K562 (cell line): ENCODE measurements around the gene KCTD19. TPM values are rescaled to one million over a fixed set of nuclear protein-coding genes. Genes with fewer than 3 reads are reported as not detected.

Source experiments
- ATAC-seq: fragments of 200-7000 bp; cut with Tn5 transposase; 3 replicates; pipeline ENCODE4 v1.9.1; 2020; ENCODE audit warnings: moderate library complexity
- BruUV-seq: library from RNA; stranded (reverse); fragments of 400-500 nt; replicated peaks from 2 replicates; lab custom pipeline; 2021; lab: Mats Ljungman, UMichigan
- CTCF ChIA-PET: fragments of 300-600 bp; formaldehyde crosslinking; extraction: SDS; loops from one replicate; lab custom pipeline; 2021; ENCODE audit warnings: low intra/inter-chr PET ratio; lab: Yijun Ruan, JAX
- POLR2A ChIA-PET: fragments of 300-600, 350-650 bp; sonication (Branson Sonifier 250); formaldehyde crosslinking; extraction: SDS; loops from one replicate; lab custom pipeline; 2021; ENCODE audit warnings: antibody characterized with exemption, inconsistent platforms; lab: Yijun Ruan, JAX
- DNase-seq, 4 experiments: peaks; one replicate each; pipeline versions ENCODE4 v3.0.0 to v3.0.0-alpha.2; 2011 to 2018; ENCODE audit warnings: low spot score in 3 of 4, mixed read lengths in 3 of 4; ENCODE audit errors: extremely low read depth in 1 of 4
- FAIRE-seq: peaks from 2 replicates; lab custom pipeline; 2011; peaks lifted over from hg19 to GRCh38; lab: Jason Lieb, UNC
- H2AFZ ChIP-seq: 2 replicates; pipeline ENCODE4 v1.6.0; 2011; ENCODE audit warnings: low read depth, low read length, control low read depth, inconsistent platforms
- H3K27ac ChIP-seq: fragments of 200-600 bp; 3 replicates; pipeline ENCODE4 v1.8.0; 2011; ENCODE audit warnings: low read depth, mild to moderate bottlenecking, control low read depth, inconsistent platforms, low read length, moderate library complexity, mixed read lengths; ENCODE audit errors: extremely low read depth
- H3K27me3 ChIP-seq, 2 experiments: fragments of 300-600 bp in 1 of 2; 2 replicates in 1 of 2; 3 replicates in 1 of 2; pipeline versions ENCODE4 v1.6.0 to v1.8.0; 2011; ENCODE audit warnings: inconsistent platforms in 2 of 2, low read length in 2 of 2, mild to moderate bottlenecking in 1 of 2, mixed read lengths in 1 of 2, moderate library complexity in 1 of 2; ENCODE audit not compliant: control insufficient read depth in 2 of 2, insufficient read depth in 2 of 2
- H3K36me3 ChIP-seq: fragments of 300-600 bp; 3 replicates; pipeline ENCODE4 v1.8.0; 2011; ENCODE audit warnings: mild to moderate bottlenecking, low read length, inconsistent platforms; ENCODE audit not compliant: control insufficient read depth, insufficient read depth
- H3K4me1 ChIP-seq, 2 experiments: fragments of 200-600 bp in 1 of 2; replicated peaks in 1 of 2; 2 replicates in 1 of 2; 3 replicates in 1 of 2; pipeline versions ENCODE4 v1.5.1 to v1.8.0; 2011; ENCODE audit warnings: inconsistent platforms in 2 of 2, low read length in 2 of 2, mild to moderate bottlenecking in 1 of 2, mixed read lengths in 1 of 2, moderate library complexity in 1 of 2; ENCODE audit not compliant: control insufficient read depth in 2 of 2, insufficient read depth in 2 of 2
- H3K4me2 ChIP-seq: 2 replicates; pipeline ENCODE4 v1.6.1; 2011; ENCODE audit warnings: low read length, control low read depth, inconsistent platforms, mixed read lengths; ENCODE audit not compliant: insufficient read depth
- H3K4me3 ChIP-seq: fragments of 200-600 bp; sonication (generic), shearing (Covaris generic); 2 replicates; pipeline ENCODE4 v1.5.1; 2016; ENCODE audit warnings: control low read depth, inconsistent platforms
- H3K79me2 ChIP-seq: fragments of 200-600 bp; 3 replicates; pipeline ENCODE4 v1.8.0; 2011; ENCODE audit warnings: low read length, inconsistent platforms; ENCODE audit not compliant: control insufficient read depth, insufficient read depth
- H3K9ac ChIP-seq, 2 experiments: 2 replicates each; pipeline versions ENCODE4 v1.6.0 to v1.6.1; 2011; ENCODE audit warnings: low read depth in 2 of 2, low read length in 2 of 2, control low read depth in 1 of 2, inconsistent platforms in 1 of 2, mild to moderate bottlenecking in 1 of 2, mixed read lengths in 1 of 2; ENCODE audit not compliant: insufficient read depth in 1 of 2
- H3K9me1 ChIP-seq: one replicate; pipeline ENCODE4 v1.6.0; 2011; ENCODE audit warnings: inconsistent platforms, mild to moderate bottlenecking, low read length, moderate library complexity; ENCODE audit not compliant: control insufficient read depth, insufficient read depth
- H3K9me3 ChIP-seq: replicated peaks from 2 replicates; pipeline ENCODE4 v1.5.1; 2011; ENCODE audit warnings: low read depth, low read length, inconsistent platforms; ENCODE audit not compliant: control insufficient read depth, insufficient read depth
- H4K20me1 ChIP-seq: replicated peaks from 2 replicates; pipeline ENCODE4 v1.6.1; 2011; ENCODE audit warnings: low read length, inconsistent platforms, mixed read lengths; ENCODE audit not compliant: control insufficient read depth, insufficient read depth
- CBFB ChIP-seq: sonication (generic); formaldehyde crosslinking; IDR thresholded peaks from 2 replicates; pipeline ENCODE4 v1.4.0; 2020; ENCODE audit warnings: mild to moderate bottlenecking, missing genetic modification reagents
- EWSR1 ChIP-seq: fragments of 450-650 bp; IDR thresholded peaks from 2 replicates; pipeline ENCODE4 v1.6.1; 2018; ENCODE audit warnings: borderline replicate concordance, mild to moderate bottlenecking, low read depth, moderate library complexity; ENCODE audit not compliant: partially characterized antibody
- NFXL1 ChIP-seq: fragments of 450-650 bp; formaldehyde crosslinking; IDR thresholded peaks from 2 replicates; pipeline ENCODE4 v1.4.0; 2021; ENCODE audit warnings: mild to moderate bottlenecking
- PTBP1 ChIP-seq: fragments of 200-400 bp; formaldehyde crosslinking; IDR thresholded peaks from 2 replicates; pipeline ENCODE4 v1.6.1; 2017; ENCODE audit warnings: low read depth, low read length
- SAFB2 ChIP-seq: fragments of 200-400 bp; formaldehyde crosslinking; IDR thresholded peaks from 2 replicates; pipeline ENCODE4 v1.6.1; 2018; ENCODE audit warnings: borderline replicate concordance, low read length, low read depth, moderate library complexity; ENCODE audit not compliant: severe bottlenecking
- SIX5 ChIP-seq, 2 experiments: IDR thresholded peaks; 2 replicates each; pipeline ENCODE4 v1.6.1; 2011; ENCODE audit warnings: low read length in 2 of 2, borderline replicate concordance in 1 of 2, low read depth in 1 of 2, mild to moderate bottlenecking in 1 of 2, moderate library complexity in 1 of 2; ENCODE audit not compliant: insufficient read depth in 1 of 2
- WGBS: fragments of 100-300 bp; shearing (Covaris generic); methylation state at CpG from one replicate; pipeline ENCODE4 v1.1.6; 2016; ENCODE audit warnings: low coverage, mixed read lengths; ENCODE audit not compliant: insufficient coverage; ENCODE audit errors: missing lambda C conversion rate; 5-methylcytosine and 5-hydroxymethylcytosine counted together
- in situ Hi-C: fragments of 300-500 bp; cut with MboI; formaldehyde crosslinking; loops from 4 replicates; pipeline ENCODE4 v1.15.0; 2018; ENCODE audit warnings: inconsistent platforms, mixed read lengths
- intact Hi-C: fragments of 100-400 bp; cut with micrococcal nuclease; formaldehyde crosslinking; loops from 2 replicates; pipeline ENCODE4 v1.14.2; 2022
- polyA plus RNA-seq, 8 experiments: library from polyadenylated mRNA; depleted of rRNA in 4 of 8; stranded (reverse) in 5 of 8; unstranded in 3 of 8; fragments of >200 nt; fragmentation: Nextera tagmentation in 2 of 8; fragmentation: Illumina TruSeq in 1 of 8; extraction: Ambion mirVana in 2 of 8; extraction: Trizol in 1 of 8; gene quantifications; 2 replicates each; pipeline versions ENCODE4 v1.2.1 to v1.2.3, GENCODE V29; 2011 to 2014; ENCODE audit warnings: inconsistent platforms in 1 of 8, missing spikeins in 1 of 8
- total RNA-seq, 7 experiments: library from RNA; depleted of rRNA in 6 of 7; stranded (reverse); fragments of >200 nt in 6 of 7; fragmentation: Illumina TruSeq in 2 of 7; extraction: Trizol in 2 of 7; gene quantifications; 2 replicates each; pipeline versions ENCODE4 v1.2.1 to v1.2.3, GENCODE V29; 2011 to 2021; ENCODE audit warnings: low replicate concordance in 1 of 7
- TF ChIP-seq, protein P1 (sequence below): fragments of 250-450 bp; sonication (Bioruptor Pico); IDR thresholded peaks from 2 replicates; pipeline ENCODE4 v1.8.0; 2022; ENCODE audit warnings: moderate library complexity, mild to moderate bottlenecking, inconsistent platforms
- TF ChIP-seq, protein P2 (sequence below): fragments of 250-450 bp; sonication (Bioruptor Pico); IDR thresholded peaks from 2 replicates; pipeline ENCODE4 v1.5.0; 2021; ENCODE audit warnings: mild to moderate bottlenecking, moderate library complexity

KCTD19 gene
- total and polyA plus RNA-seq, 9 of the 15 experiments (the other 6 are each of a cell fraction or from before 2014, with no cell fraction given) = 0.03 to 0.91 (median 0.22) TPM; not detected in 2

- ChIA-PET POLR2A (interaction anchor here (0.6 kb wide), 1 partner anchor 8 kb away, joined by 3 read pairs; no protein-coding TSS in a partner anchor), CTCF (no interaction called here)
- Histone ChIP-seq H3K4me1 (no peaks in the 10 kb centered on the region), H3K9ac (no peak overlapping the region), H3K4me3 (no peak overlapping the region), H4K20me1 (no peaks in the 10 kb centered on the region), H3K4me2 (no peak overlapping the region), H3K36me3 (no peaks in the 10 kb centered on the region), H2AFZ (no peak overlapping the region), H3K27ac (no peak overlapping the region), H3K79me2 (no peaks in the 10 kb centered on the region), H3K27me3 (peaks cover 12 to 24% of the 10 kb centered on the region in 2 experiments; a peak in 4 of 5 replicates), H3K9me3 (no peaks in the 10 kb centered on the region), H3K9me1 (no peaks in the 10 kb centered on the region)
- FAIRE-seq (no peak), DNase-seq (no peak), ATAC-seq (no peak)
- 0% methylated on average over 4 of the region's 4 CpGs for WGBS
- BruUV-seq = no TSS peak
- no peak for TF ChIP-seq EWSR1
- no peak for TF ChIP-seq SIX5 (IDR thresholded peaks at IDR 0.05; ENCODE audit: borderline replicate concordance in 1 of 2, insufficient read depth in 1 of 2, low read depth in 1 of 2, low read length in 2 of 2)
- TF ChIP-seq, protein P1, sequence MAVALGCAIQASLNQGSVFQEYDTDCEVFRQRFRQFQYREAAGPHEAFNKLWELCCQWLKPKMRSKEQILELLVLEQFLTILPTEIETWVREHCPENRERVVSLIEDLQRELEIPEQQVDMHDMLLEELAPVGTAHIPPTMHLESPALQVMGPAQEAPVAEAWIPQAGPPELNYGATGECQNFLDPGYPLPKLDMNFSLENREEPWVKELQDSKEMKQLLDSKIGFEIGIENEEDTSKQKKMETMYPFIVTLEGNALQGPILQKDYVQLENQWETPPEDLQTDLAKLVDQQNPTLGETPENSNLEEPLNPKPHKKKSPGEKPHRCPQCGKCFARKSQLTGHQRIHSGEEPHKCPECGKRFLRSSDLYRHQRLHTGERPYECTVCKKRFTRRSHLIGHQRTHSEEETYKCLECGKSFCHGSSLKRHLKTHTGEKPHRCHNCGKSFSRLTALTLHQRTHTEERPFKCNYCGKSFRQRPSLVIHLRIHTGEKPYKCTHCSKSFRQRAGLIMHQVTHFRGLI (CRISPR knock-in tag) = no peak
- TF ChIP-seq, protein P2, sequence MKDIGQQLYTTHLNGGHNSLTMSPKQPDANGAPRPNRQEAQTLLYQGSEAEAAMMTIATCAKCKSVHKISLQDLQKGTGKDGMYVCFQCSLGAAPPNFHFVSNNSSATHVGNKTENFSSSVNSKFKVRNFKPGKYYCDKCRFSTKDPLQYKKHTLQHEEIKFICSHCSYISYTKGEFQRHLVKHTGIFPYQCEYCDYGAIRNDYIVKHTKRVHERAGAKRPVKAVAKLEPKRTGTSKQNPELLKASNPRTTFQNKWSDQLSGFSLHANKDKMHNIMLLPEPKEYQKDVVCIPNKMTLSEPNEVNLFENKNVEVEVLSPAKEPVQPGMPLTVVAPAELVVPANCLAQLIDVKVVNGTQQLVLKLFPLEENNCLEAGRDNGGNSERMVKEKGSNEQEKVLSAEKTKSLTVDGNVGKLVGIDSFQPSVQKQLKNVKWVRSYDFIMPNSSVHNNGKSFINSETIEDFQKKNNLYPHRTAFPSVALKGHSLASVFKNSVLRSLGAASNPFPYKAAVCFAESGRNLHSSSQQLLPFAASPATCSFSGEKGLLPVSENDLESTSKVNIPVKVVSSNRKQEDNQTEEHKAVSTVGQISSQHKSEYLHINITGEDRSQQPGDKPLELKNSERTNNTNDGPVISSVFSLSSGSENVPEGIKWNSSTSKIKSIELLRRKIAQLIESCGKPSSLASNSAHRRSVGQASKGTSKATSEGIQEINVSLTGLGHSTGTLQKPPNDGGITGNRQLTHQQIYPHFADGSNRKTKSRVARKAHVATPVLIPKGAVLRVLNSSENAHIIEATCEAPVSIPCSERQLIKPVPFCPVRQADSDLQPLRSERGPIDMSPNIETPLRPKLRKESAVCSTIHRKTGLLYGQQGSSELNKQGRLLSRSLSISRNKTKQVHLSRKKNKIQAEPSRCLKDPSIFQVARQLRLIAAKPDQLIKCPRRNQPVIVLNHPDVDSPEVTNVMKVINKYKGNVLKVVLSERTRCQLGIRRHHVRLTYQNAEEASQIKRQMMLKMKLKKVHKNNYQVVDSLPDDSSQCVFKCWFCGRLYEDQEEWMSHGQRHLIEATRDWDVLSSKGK (CRISPR knock-in tag) = no peak
- no peak for TF ChIP-seq CBFB (CRISPR knock-in tag)
- no peak for TF ChIP-seq NFXL1 (CRISPR knock-in tag)
- TF ChIP-seq PTBP1 = no peak
- no peak for TF ChIP-seq SAFB2
- intact Hi-C loops = no loop called here
- in situ Hi-C loops = no loop called here
Observed at GRCh38 chr16:67370661-67371060, 44.1 kb upstream of the KCTD19 start.
